ENCODE results near the gene RBM3.

Gene RBM3

DNA sequence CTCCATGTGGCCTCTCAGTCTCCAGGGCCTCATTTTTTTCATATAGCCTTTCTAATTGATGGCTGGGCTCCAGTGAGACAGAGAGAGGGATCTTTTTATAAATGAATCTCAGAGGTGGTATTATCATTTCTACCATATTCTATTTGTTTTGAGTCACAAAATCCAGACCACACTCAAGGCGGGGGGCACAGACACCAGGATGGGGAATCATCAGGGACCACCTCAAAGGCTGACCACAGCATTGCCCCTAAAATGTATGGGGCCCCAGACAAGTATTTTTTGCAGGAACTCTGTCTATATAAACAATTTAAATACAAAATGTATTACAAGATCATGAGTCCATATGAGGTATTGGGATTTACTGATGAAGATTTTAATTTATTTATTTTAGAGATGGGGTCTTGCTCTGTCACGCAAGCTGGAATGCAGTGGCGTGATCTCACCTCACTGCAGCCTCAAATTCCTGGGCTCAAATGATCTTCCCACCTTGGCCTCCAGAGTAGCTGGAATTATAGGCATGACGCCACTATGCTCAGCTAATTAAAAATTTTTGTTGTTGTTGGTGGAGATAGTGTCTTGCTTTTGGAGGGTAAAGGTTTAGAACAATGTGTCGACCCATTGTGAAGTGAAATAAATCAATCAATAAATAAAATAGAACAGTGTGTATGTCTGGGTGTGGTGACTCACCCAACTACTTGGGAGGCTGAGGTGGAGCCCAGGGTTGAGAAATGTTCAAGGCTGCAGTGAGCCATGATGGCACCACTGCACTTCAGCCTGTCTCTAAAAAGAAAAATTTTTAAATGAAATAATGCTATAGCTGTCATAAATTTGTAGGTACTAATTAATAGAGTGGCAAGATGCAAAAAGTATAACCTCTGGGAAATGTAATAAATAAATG lies 52.4 kb downstream of the RBM3 start:
- DNase-seq (ENCODE audit: low spot score) = no peak
